Neuronal stem cell (in vitro differentiated cells): ENCODE results near the gene AUTS2.

Source experiments
- DNase-seq: peaks from one replicate; pipeline ENCODE4 v3.0.0-alpha.2; 2013; ENCODE audit warnings: low spot score
- H2AFZ ChIP-seq: one replicate; pipeline ENCODE4 v1.6.1; 2013; ENCODE audit warnings: mild to moderate bottlenecking, low read length, inconsistent platforms
- H2AK5ac ChIP-seq: 2 replicates; pipeline ENCODE4 v1.6.1; 2013; ENCODE audit warnings: low read depth, mild to moderate bottlenecking, inconsistent platforms, low read length, moderate library complexity, mixed read lengths
- H2BK120ac ChIP-seq: 2 replicates; pipeline ENCODE4 v1.6.1; 2013; ENCODE audit warnings: low read depth, mild to moderate bottlenecking, inconsistent platforms, low read length, moderate library complexity, mixed read lengths
- H2BK12ac ChIP-seq: one replicate; pipeline ENCODE4 v1.6.1; 2013; ENCODE audit warnings: low read length, inconsistent platforms
- H2BK15ac ChIP-seq: 2 replicates; pipeline ENCODE4 v1.6.1; 2013; ENCODE audit warnings: mild to moderate bottlenecking, low read length, inconsistent platforms, mixed read lengths
- H2BK5ac ChIP-seq: one replicate; pipeline ENCODE4 v1.6.1; 2013; ENCODE audit warnings: inconsistent platforms, mild to moderate bottlenecking, low read length, moderate library complexity
- H3K14ac ChIP-seq: one replicate; pipeline ENCODE4 v1.6.1; 2013; ENCODE audit warnings: low read length, inconsistent platforms
- H3K18ac ChIP-seq: 2 replicates; pipeline ENCODE4 v1.6.1; 2013; ENCODE audit warnings: low read length, inconsistent platforms
- H3K23ac ChIP-seq: 2 replicates; pipeline ENCODE4 v1.6.1; 2013; ENCODE audit warnings: low read depth, mild to moderate bottlenecking, mixed read lengths, low read length, inconsistent platforms; ENCODE audit not compliant: poor library complexity
- H3K27ac ChIP-seq: replicated peaks from 3 replicates; pipeline ENCODE4 v1.5.1; 2013; ENCODE audit warnings: low read length, inconsistent platforms
- H3K27me3 ChIP-seq, 3 experiments: 2 replicates each; pipeline ENCODE4 v1.6.1; 2013; ENCODE audit warnings: low read length in 3 of 3, mild to moderate bottlenecking in 2 of 3, inconsistent platforms in 1 of 3, low read depth in 1 of 3, mixed read lengths in 1 of 3, moderate library complexity in 1 of 3; ENCODE audit not compliant: control insufficient read depth in 3 of 3, insufficient read depth in 3 of 3
- H3K36me3 ChIP-seq, 2 donors: replicated peaks in 1 of 2; 2 replicates each; pipeline ENCODE4 v1.6.1; 2013; ENCODE audit warnings: low read length in 2 of 2; ENCODE audit not compliant: control insufficient read depth in 2 of 2, insufficient read depth in 2 of 2
- H3K4ac ChIP-seq: 2 replicates; pipeline ENCODE4 v1.6.1; 2013; ENCODE audit warnings: inconsistent platforms, mild to moderate bottlenecking, low read length, moderate library complexity
- H3K4me1 ChIP-seq, 2 donors: 1 replicate in 1 of 2; 2 replicates in 1 of 2; pipeline ENCODE4 v1.6.1; 2013; ENCODE audit warnings: low read length in 2 of 2, low read depth in 1 of 2; ENCODE audit not compliant: control insufficient read depth in 2 of 2, insufficient read depth in 1 of 2
- H3K4me2 ChIP-seq: one replicate; pipeline ENCODE4 v1.6.1; 2013; ENCODE audit warnings: mild to moderate bottlenecking, low read length, inconsistent platforms; ENCODE audit not compliant: insufficient read depth, poor library complexity, severe bottlenecking
- H3K4me3 ChIP-seq, 2 donors: 2 replicates each; pipeline ENCODE4 v1.5.1; 2013; ENCODE audit warnings: low read length in 2 of 2, mild to moderate bottlenecking in 2 of 2, inconsistent platforms in 1 of 2, moderate library complexity in 1 of 2
- H3K79me1 ChIP-seq: one replicate; pipeline ENCODE4 v1.6.1; 2013; ENCODE audit warnings: low read depth, mild to moderate bottlenecking, inconsistent platforms, low read length, moderate library complexity
- H3K9ac ChIP-seq: one replicate; pipeline ENCODE4 v1.6.1; 2013; ENCODE audit warnings: mild to moderate bottlenecking, low read depth, low read length, inconsistent platforms; ENCODE audit not compliant: poor library complexity
- H3K9me3 ChIP-seq, 2 donors: replicated peaks in 1 of 2; 2 replicates each; pipeline versions ENCODE3 to v1.6.1; 2013; ENCODE audit warnings: low read length in 2 of 2, mild to moderate bottlenecking in 2 of 2, inconsistent platforms in 1 of 2, low read depth in 1 of 2, mixed read lengths in 1 of 2, moderate library complexity in 1 of 2; ENCODE audit not compliant: control insufficient read depth in 2 of 2, insufficient read depth in 1 of 2
- H4K8ac ChIP-seq: one replicate; pipeline ENCODE4 v1.6.1; 2013; ENCODE audit warnings: low read depth, mild to moderate bottlenecking, inconsistent platforms, low read length, moderate library complexity
- H4K91ac ChIP-seq: one replicate; pipeline ENCODE4 v1.6.1; 2013; ENCODE audit warnings: low read length, low read depth, mild to moderate bottlenecking, inconsistent platforms; ENCODE audit not compliant: poor library complexity
- WGBS, 2 donors: extraction: QIAGEN DNeasy Blood & Tissue Kit; methylation state at CpG; one replicate each; pipeline ENCODE4 v1.1.7; 2013; ENCODE audit warnings: missing lambda C conversion rate in 2 of 2, mixed read lengths in 1 of 2; ENCODE audit not compliant: insufficient read length in 2 of 2, insufficient replicate concordance in 1 of 2; ENCODE audit errors: extremely low coverage in 2 of 2; 5-methylcytosine and 5-hydroxymethylcytosine counted together

AUTS2 gene

DNA sequence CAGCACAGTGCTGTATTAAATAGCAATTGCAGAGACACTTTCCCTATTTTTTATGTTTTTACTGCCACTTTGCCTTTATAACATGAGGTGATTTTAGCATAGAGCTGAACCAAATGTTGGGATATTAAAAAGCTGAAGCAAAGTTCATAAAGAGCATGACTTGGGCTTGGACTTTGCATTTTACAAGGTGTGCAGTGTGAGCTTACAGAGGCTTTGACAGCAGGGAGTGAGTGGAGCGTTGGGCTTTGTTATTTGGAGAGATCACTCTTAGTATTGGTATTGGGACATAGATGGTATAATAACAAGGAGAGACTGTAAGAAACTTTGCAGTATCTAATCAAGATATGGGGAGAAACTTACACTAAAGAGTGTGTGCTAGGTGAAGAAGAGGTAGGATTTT is 449.1 kb downstream of the AUTS2 start:
- no peak overlapping the region for H2AFZ ChIP-seq
- no peak overlapping the region for H3K14ac ChIP-seq
- H3K36me3 ChIP-seq: no peaks in the 10 kb centered on the region
- no peak overlapping the region for H4K8ac ChIP-seq
- no peak overlapping the region for H2AK5ac ChIP-seq
- no peak overlapping the region for H2BK120ac ChIP-seq
- no peak overlapping the region for H3K18ac ChIP-seq
- H2BK15ac ChIP-seq: no peak overlapping the region
- DNase-seq: no peak
- H3K9me3 ChIP-seq: no peaks in the 10 kb centered on the region
- no peak overlapping the region for H2BK12ac ChIP-seq
- no peak overlapping the region for H2BK5ac ChIP-seq
- no peak overlapping the region for H4K91ac ChIP-seq
- no CpG with 5 or more reads among the region's 1 CpG for WGBS, 2 donors
- H3K27me3 ChIP-seq: no peaks in the 10 kb centered on the region
- H3K4ac ChIP-seq: no peak overlapping the region
- H3K27ac ChIP-seq: no peak overlapping the region
- H3K9ac ChIP-seq: no peak overlapping the region
- no peaks in the 10 kb centered on the region for H3K79me1 ChIP-seq
- peaks cover 0 to 4% of the 10 kb centered on the region in 2 donors for H3K4me1 ChIP-seq
- H3K4me2 ChIP-seq: no peak overlapping the region
- H3K4me3 ChIP-seq: no peak overlapping the region
- no peak overlapping the region for H3K23ac ChIP-seq

DNA sequence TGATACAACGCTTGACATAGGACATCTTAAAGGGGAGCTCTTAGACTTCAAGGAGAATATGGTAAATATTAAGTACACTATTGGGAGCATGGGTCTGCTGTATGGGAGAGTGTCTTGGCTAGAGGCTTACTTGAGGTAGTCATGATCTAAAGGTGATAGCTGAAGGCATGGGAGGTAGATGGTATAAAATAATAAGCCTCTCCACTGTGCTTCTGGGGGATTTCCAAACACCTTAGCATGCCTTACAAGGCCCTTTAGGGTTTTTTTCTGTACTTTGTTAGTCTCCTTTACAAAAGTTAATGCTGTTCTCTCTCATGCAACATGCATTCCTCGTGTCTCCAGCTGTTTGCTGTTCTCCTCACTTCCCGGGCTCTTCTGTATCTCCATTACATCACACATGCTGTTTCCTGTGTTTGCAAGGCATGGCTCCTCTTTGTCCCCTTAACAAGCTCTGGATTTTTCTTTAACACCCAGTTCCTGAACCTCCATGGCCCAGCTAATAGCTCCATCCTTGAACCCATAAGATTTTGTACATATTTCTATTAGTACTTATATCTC is 449.7 kb downstream of the AUTS2 start:
- Histone ChIP-seq H3K79me1 (no peaks in the 10 kb centered on the region), H3K4me1 (peaks cover 0 to 4% of the 10 kb centered on the region in 2 donors), H3K9me3 (no peaks in the 10 kb centered on the region), H2BK5ac (no peak overlapping the region), H4K91ac (no peak overlapping the region), H3K4me3 (no peak overlapping the region), H2BK12ac (no peak overlapping the region), H3K4ac (no peak overlapping the region), H3K18ac (no peak overlapping the region), H3K4me2 (no peak overlapping the region), H3K14ac (no peak overlapping the region), H4K8ac (no peak overlapping the region), H3K23ac (no peak overlapping the region), H2BK15ac (no peak overlapping the region), H3K27me3 (no peaks in the 10 kb centered on the region), H2AK5ac (no peak overlapping the region), H3K9ac (no peak overlapping the region), H3K27ac (no peak overlapping the region), H2AFZ (no peak overlapping the region), H2BK120ac (no peak overlapping the region), H3K36me3 (no peaks in the 10 kb centered on the region)
- no peak for DNase-seq
- WGBS, 2 donors: no CpG with 5 or more reads among the region's 3 CpGs

DNA sequence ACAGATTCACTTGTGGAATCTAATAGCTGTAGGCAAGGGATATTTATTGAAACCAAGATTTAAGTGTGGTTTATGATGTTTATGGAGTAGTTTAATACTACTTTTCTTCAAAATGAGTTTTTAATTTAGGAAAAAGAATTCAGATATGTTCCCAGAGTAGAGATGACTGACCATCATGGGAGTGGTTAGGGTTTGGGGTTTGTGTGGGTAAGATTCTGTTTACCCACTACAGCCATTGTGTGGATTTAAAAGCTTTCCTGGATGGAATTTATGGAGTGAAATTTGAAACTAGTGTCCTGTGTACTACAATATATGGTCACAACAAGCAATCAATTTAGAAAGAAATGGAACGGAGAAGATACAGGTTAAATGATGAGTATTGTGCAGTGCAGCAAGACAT is 453.5 kb downstream of the AUTS2 start:
- Histone ChIP-seq H3K9me3 (no peaks in the 10 kb centered on the region), H2BK12ac (no peak overlapping the region), H2AFZ (no peak overlapping the region), H3K9ac (no peak overlapping the region), H2BK5ac (no peak overlapping the region), H3K36me3 (no peaks in the 10 kb centered on the region), H2BK120ac (no peak overlapping the region), H3K14ac (no peak overlapping the region), H3K4me3 (no peak overlapping the region), H4K91ac (no peak overlapping the region), H2BK15ac (no peak overlapping the region), H3K4me2 (no peak overlapping the region), H3K23ac (no peak overlapping the region), H2AK5ac (no peak overlapping the region), H3K27ac (no peak overlapping the region), H3K4me1 (peaks cover 0 to 4% of the 10 kb centered on the region in 2 donors), H3K4ac (no peak overlapping the region), H3K18ac (no peak overlapping the region), H4K8ac (no peak overlapping the region), H3K27me3 (no peaks in the 10 kb centered on the region), H3K79me1 (no peaks in the 10 kb centered on the region)
- DNase-seq: no peak
- WGBS, 2 donors: no CpG with 5 or more reads among the region's 1 CpG

DNA sequence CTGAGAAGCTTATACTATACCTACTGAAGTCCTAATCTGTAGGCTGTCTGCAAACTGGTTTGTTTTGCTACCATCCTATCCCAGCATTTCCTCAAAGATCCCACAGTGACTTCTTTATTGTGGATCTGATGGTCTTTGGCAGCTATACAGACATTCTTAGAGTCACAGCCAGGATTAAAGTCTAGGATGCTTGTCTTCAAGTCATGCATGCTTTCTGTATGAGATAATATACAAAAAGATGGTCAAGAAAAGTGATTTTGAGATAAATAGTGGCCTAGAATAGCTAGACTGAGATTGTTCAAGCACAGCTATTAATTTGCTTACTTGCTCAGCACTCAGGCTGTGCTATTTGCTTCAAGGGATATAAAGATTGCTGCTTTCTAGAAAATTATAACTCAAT is 454.4 kb downstream of the AUTS2 start:
- Histone ChIP-seq H3K9me3 (no peaks in the 10 kb centered on the region), H2BK120ac (no peak overlapping the region), H3K4ac (no peak overlapping the region), H2BK12ac (no peak overlapping the region), H4K91ac (no peak overlapping the region), H2AK5ac (no peak overlapping the region), H2BK5ac (no peak overlapping the region), H3K36me3 (no peaks in the 10 kb centered on the region), H3K4me2 (no peak overlapping the region), H3K9ac (no peak overlapping the region), H4K8ac (no peak overlapping the region), H3K23ac (no peak overlapping the region), H3K27ac (no peak overlapping the region), H3K4me3 (no peak overlapping the region), H2AFZ (no peak overlapping the region), H2BK15ac (no peak overlapping the region), H3K79me1 (no peaks in the 10 kb centered on the region), H3K27me3 (no peaks in the 10 kb centered on the region), H3K14ac (no peak overlapping the region), H3K18ac (no peak overlapping the region), H3K4me1 (peaks cover 0 to 4% of the 10 kb centered on the region in 2 donors)
- DNase-seq: no peak
